Fibroblast of pulmonary artery (primary cell): ENCODE measurements around the gene POMT2.
"Not testable (repeated sequence)": the region's sequence is repeated elsewhere in the genome, so short reads cannot be mapped to it uniquely, and the experiment has no call there.

Experiments used
- DNase-seq: peaks from one replicate; pipeline ENCODE4 v3.0.0-alpha.2; 2010; ENCODE audit warnings: low read depth
- H3K4me3 ChIP-seq: replicated peaks from 2 replicates; pipeline ENCODE4 v1.5.1; 2011; ENCODE audit warnings: low read depth, mild to moderate bottlenecking, control low read depth, low read length, moderate library complexity
- CTCF ChIP-seq: IDR thresholded peaks from 2 replicates; pipeline ENCODE4 v1.5.1; 2011; ENCODE audit warnings: mild to moderate bottlenecking, control low read depth, low read length, inconsistent platforms; ENCODE audit errors: missing control alignments

The POMT2 gene

GRCh38 chr14:77319422-77319821, 1.3 kb downstream of the POMT2 start:
- H3K4me3 ChIP-seq: no peak overlapping the region
- DNase-seq: no peak
- TF ChIP-seq CTCF: no peak

DNA sequence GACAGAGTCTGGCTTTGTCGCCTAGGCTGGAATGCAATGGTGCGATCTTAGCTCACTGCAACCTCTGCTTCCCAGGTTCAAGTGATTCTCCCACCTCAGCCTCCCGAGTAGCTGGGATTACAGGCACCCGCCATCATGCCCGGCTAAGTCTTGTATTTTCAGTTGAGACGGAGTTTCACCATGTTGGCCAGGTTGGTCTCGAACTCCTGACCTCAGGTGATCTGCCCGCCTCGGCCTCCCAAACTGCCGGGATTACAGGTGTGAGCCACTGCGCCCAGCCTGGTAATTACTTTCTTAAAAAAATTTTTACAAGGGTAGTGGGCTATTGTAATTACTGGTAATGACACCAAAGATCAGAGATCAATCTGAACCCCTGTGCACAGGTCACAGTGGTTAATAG, 1.9 kb downstream of the POMT2 start:
- not testable (repeated sequence) for DNase-seq, H3K4me3 ChIP-seq

DNA sequence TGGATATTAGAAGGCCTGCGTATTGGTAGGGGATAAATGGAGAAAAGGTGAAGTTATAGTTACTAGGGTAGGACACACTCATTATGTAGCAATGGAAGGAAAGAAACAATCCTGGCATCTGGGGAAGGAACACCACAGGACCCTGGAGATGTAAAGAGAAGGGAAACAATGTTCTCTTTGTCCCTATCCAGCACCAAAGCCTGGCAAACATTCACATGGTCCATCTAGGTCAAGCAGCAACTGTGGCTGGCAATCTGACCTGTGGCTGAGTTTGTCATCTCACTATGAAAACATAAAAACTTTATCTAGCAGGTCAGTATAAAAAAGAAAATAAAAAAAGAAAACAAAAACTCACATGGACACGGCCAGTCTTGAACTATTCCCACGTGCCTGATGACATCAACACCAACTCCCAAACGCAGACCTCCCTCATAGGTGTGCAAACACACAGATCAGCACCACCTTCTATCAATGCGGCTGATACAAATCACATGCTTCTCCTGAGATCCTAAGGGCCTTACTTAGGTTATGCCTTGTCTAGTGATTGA, 2.6 kb downstream of the POMT2 start:
- no peak for TF ChIP-seq CTCF
- DNase-seq: no peak
- no peak overlapping the region for H3K4me3 ChIP-seq

DNA sequence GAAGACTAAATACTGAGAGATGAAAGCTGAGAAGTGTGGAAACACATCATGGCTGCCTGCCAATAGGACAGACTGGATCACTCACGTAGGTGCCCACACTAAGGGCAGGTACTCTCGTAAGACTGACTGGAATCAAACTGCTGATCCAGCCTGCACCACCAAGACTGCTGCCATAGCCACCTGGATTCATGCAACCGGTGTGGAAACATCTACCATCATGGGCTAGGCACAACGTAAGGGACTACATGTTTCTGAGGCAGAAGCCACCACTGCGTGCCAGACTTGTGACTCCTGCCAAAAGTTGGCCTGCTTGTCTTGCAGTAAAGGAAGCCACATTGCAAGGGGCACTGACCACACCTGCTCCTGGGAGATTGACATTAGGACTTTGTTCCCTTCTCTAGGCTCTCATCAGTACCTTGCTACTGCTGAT, 3.8 kb downstream of the POMT2 start:
- no peak for DNase-seq
- H3K4me3 ChIP-seq: no peak overlapping the region
- no peak for TF ChIP-seq CTCF

DNA sequence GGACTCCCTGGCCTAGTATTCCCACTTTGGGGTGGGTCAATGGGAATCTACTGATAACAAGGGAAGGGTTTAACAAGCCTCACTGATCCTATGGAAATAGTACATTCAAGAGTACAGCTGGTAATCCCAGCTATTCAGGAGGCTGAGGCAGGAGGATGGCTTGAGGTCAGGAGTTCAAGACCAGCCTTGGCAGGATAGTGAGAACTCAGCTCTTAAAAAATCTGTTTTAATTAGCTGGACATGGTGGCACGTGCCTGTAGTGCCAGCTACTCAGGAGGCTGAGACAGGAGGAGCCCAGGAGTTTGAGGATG, 4.5 kb downstream of the POMT2 start:
- no peak for DNase-seq
- no peak overlapping the region for H3K4me3 ChIP-seq
- no peak for TF ChIP-seq CTCF

- no peak overlapping the region for H3K4me3 ChIP-seq
- TF ChIP-seq CTCF: no peak
- DNase-seq: no peak
Observed at GRCh38 chr14:77314539-77315457, 5.9 kb downstream of the POMT2 start.

DNA sequence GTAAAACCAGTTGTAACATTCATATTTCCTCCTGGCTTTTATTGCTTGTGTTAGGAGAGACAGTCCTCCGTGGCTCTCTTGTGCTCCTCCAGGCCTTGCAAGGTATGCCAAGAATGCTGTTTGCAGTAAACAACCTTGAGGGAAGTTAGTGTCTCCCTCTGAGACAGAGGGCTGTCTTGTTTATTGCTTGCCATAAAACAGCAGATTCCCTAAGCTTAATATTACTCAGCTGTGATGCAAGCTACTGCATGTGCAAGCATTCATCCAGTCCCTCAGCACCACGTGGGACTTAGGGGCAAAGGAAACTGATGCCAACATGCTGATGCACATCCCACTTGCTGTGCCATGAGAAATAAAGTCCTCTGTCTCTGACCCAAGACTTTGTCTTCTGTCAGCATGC, 6.6 kb downstream of the POMT2 start:
- no peak for TF ChIP-seq CTCF
- no peak overlapping the region for H3K4me3 ChIP-seq
- DNase-seq: peak; percentile 82
